GM10266 (cell line): ENCODE measurements around the gene NDUFB10.

Experiments used
- DNase-seq: peaks from one replicate; pipeline ENCODE4 v3.0.0; 2012; ENCODE audit errors: extremely low spot score
- CTCF ChIP-seq: IDR thresholded peaks from 2 replicates; pipeline ENCODE4 v1.5.1; 2012; ENCODE audit warnings: mild to moderate bottlenecking, low read depth; ENCODE audit not compliant: control insufficient read depth, insufficient read depth; ENCODE audit errors: missing control alignments

NDUFB10 gene

GRCh38 chr16:1929105-1929504 is 30.2 kb upstream of the NDUFB10 start:
- no peak for TF ChIP-seq CTCF
- DNase-seq: peak; percentile 58

- TF ChIP-seq CTCF: peak; percentile 98
- DNase-seq: peak; percentile 99
Measured at GRCh38 chr16:1929578-1930337, 29.6 kb upstream of the NDUFB10 start.

GRCh38 chr16:1930338-1930720 is 29.0 kb upstream of the NDUFB10 start:
- no peak for DNase-seq
- TF ChIP-seq CTCF: no peak

GRCh38 chr16:1932050-1933028 is 27.0 kb upstream of the NDUFB10 start:
- TF ChIP-seq CTCF: no peak
- no peak for DNase-seq

- no peak for DNase-seq
- TF ChIP-seq CTCF: no peak
Measured at GRCh38 chr16:1933097-1933661, 26.2 kb upstream of the NDUFB10 start.

- TF ChIP-seq CTCF: no peak
Measured at GRCh38 chr16:1936945-1937479, 22.3 kb upstream of the NDUFB10 start.

DNA sequence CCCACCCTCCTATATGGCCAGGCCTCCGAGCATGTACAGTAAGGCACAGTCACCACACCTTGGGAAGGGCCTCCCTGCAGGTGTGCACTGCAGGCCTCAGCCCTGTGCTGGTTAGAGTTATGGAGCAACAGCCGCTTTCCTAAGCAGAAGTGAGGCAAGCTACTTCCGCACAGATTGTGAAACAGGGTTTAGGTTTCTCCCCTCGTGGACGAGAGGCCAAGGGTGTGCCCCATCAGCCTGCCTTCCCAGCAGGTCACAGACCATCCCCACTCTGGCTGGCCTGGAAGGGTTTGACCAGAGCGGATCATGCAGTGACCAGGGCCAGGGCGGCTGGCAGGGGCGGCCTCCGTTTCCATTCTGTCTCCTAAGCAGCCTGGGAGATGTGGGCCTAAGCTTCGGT is 21.0 kb upstream of the NDUFB10 start:
- TF ChIP-seq CTCF: no peak
- DNase-seq: no peak

More at GRCh38 chr16:1936945-1937479, 22.3 kb upstream of the NDUFB10 start:
- DNase-seq: no peak
